H9 (cell line): ENCODE data around the gene MED27. TPM values are rescaled to one million over a fixed set of nuclear protein-coding genes. Genes with fewer than 3 reads are reported as not detected.

ENCODE experiments used
- DNase-seq: peaks from one replicate; pipeline ENCODE4 v3.0.0-alpha.2; 2017
- H2AFZ ChIP-seq: one replicate; pipeline ENCODE4 v1.6.1; 2013; ENCODE audit warnings: mild to moderate bottlenecking, low read length, control low read depth, moderate library complexity
- H2AK5ac ChIP-seq: 2 replicates; pipeline ENCODE4 v1.6.1; 2013; ENCODE audit warnings: low read length, control low read depth, mixed read lengths; ENCODE audit not compliant: insufficient read length
- H2BK120ac ChIP-seq: one replicate; pipeline ENCODE4 v1.6.1; 2013; ENCODE audit warnings: low read depth, mild to moderate bottlenecking, low read length, control low read depth, inconsistent platforms; ENCODE audit not compliant: poor library complexity, severe bottlenecking
- H2BK12ac ChIP-seq: 2 replicates; pipeline ENCODE4 v1.6.1; 2013; ENCODE audit warnings: low read length, control low read depth, mixed read lengths, low read depth; ENCODE audit not compliant: insufficient read length
- H2BK15ac ChIP-seq: 2 replicates; pipeline ENCODE4 v1.6.1; 2013; ENCODE audit warnings: low read depth, low read length, control low read depth
- H2BK20ac ChIP-seq: one replicate; pipeline ENCODE4 v1.6.1; 2013; ENCODE audit warnings: low read depth, mild to moderate bottlenecking, low read length, control low read depth, inconsistent platforms; ENCODE audit not compliant: poor library complexity, severe bottlenecking
- H2BK5ac ChIP-seq: 2 replicates; pipeline ENCODE4 v1.6.1; 2013; ENCODE audit warnings: low read length, control low read depth, mixed read lengths; ENCODE audit not compliant: insufficient read length
- H3K14ac ChIP-seq: 2 replicates; pipeline ENCODE4 v1.6.1; 2013; ENCODE audit warnings: low read length, control low read depth; ENCODE audit not compliant: insufficient read depth
- H3K18ac ChIP-seq: 2 replicates; pipeline ENCODE4 v1.6.1; 2013; ENCODE audit warnings: low read depth, mild to moderate bottlenecking, mixed read lengths, low read length, control low read depth; ENCODE audit not compliant: insufficient read length
- H3K23ac ChIP-seq: 2 replicates; pipeline ENCODE4 v1.6.1; 2013; ENCODE audit warnings: low read length, control low read depth, mixed read lengths, low read depth; ENCODE audit not compliant: insufficient read length
- H3K23me2 ChIP-seq: 2 replicates; pipeline ENCODE4 v1.6.1; 2013; ENCODE audit warnings: low read depth, mild to moderate bottlenecking, mixed read lengths, low read length, control low read depth; ENCODE audit not compliant: insufficient read length, poor library complexity, severe bottlenecking
- H3K27ac ChIP-seq: 2 replicates; pipeline ENCODE4 v1.5.1; 2013; ENCODE audit warnings: low read length, control low read depth, mixed read lengths, low read depth; ENCODE audit not compliant: insufficient read length
- H3K27me3 ChIP-seq: 2 replicates; pipeline ENCODE4 v1.6.1; 2013; ENCODE audit warnings: low read length, control low read depth, inconsistent platforms; ENCODE audit not compliant: insufficient read depth
- H3K4ac ChIP-seq: 2 replicates; pipeline ENCODE4 v1.6.1; 2013; ENCODE audit warnings: low read depth, mild to moderate bottlenecking, control low read depth, inconsistent platforms, low read length, moderate library complexity
- H3K4me1 ChIP-seq: 2 replicates; pipeline ENCODE4 v1.6.1; 2013; ENCODE audit warnings: low read length, control low read depth, inconsistent platforms; ENCODE audit not compliant: insufficient read depth
- H3K4me2 ChIP-seq: 2 replicates; pipeline ENCODE4 v1.6.1; 2013; ENCODE audit warnings: low read length, control low read depth, mixed read lengths; ENCODE audit not compliant: insufficient read length, insufficient read depth
- H3K56ac ChIP-seq: 2 replicates; pipeline ENCODE4 v1.6.1; 2013; ENCODE audit warnings: low read depth, mild to moderate bottlenecking, mixed read lengths, low read length, control low read depth; ENCODE audit not compliant: insufficient read length
- H3K79me1 ChIP-seq: 2 replicates; pipeline ENCODE4 v1.6.1; 2013; ENCODE audit warnings: low read depth, mild to moderate bottlenecking, moderate library complexity, low read length, control low read depth, inconsistent platforms; ENCODE audit not compliant: insufficient read depth, poor library complexity, severe bottlenecking
- H3K79me2 ChIP-seq: 2 replicates; pipeline ENCODE4 v1.6.1; 2013; ENCODE audit warnings: low read length, control low read depth, inconsistent platforms; ENCODE audit not compliant: insufficient read depth
- H3K9ac ChIP-seq: 2 replicates; pipeline ENCODE4 v1.6.1; 2013; ENCODE audit warnings: low read length, control low read depth, mixed read lengths; ENCODE audit not compliant: insufficient read length; ENCODE audit errors: extremely low read depth
- H3K9me3 ChIP-seq: one replicate; pipeline ENCODE4 v1.6.1; 2013; ENCODE audit warnings: low read depth, low read length, inconsistent platforms; ENCODE audit not compliant: control insufficient read depth
- H3T11ph ChIP-seq: one replicate; pipeline ENCODE4 v1.6.1; 2013; ENCODE audit warnings: mild to moderate bottlenecking, low read length, control low read depth, inconsistent platforms
- H4K20me1 ChIP-seq: one replicate; pipeline ENCODE4 v1.6.1; 2013; ENCODE audit not compliant: control insufficient read depth, insufficient read length, insufficient read depth
- H4K5ac ChIP-seq: 2 replicates; pipeline ENCODE4 v1.6.1; 2013; ENCODE audit warnings: low read depth, mild to moderate bottlenecking, mixed read lengths, low read length, control low read depth; ENCODE audit not compliant: insufficient read length
- H4K8ac ChIP-seq: replicated peaks from 2 replicates; pipeline ENCODE4 v1.6.1; 2013; ENCODE audit warnings: low read length, control low read depth, mixed read lengths, low read depth; ENCODE audit not compliant: insufficient read length
- H4K91ac ChIP-seq: 2 replicates; pipeline ENCODE4 v1.6.1; 2013; ENCODE audit warnings: low read depth, mild to moderate bottlenecking, moderate library complexity, mixed read lengths, low read length, control low read depth; ENCODE audit not compliant: insufficient read length
- H3K27ac Mint-ChIP-seq, 3 experiments: 2 replicates in 2 of 3; 3 replicates in 1 of 3; pipeline ENCODE4 v1.8.0; 2020 to 2021; ENCODE audit warnings: mixed read lengths in 3 of 3, mild to moderate bottlenecking in 1 of 3, moderate library complexity in 1 of 3
- H3K27me3 Mint-ChIP-seq: 2 replicates; pipeline ENCODE4 v1.8.0; 2021; ENCODE audit warnings: low read depth, mild to moderate bottlenecking, moderate library complexity, mixed read lengths
- H3K36me3 Mint-ChIP-seq, 3 experiments: 2 replicates in 2 of 3; 3 replicates in 1 of 3; pipeline ENCODE4 v1.8.0; 2020 to 2021; ENCODE audit warnings: low read depth in 3 of 3, mixed read lengths in 3 of 3; ENCODE audit not compliant: insufficient read depth in 1 of 3
- H3K4me1 Mint-ChIP-seq, 2 experiments: 2 replicates each; pipeline ENCODE4 v1.8.0; 2020; ENCODE audit warnings: mixed read lengths in 2 of 2
- H3K4me3 Mint-ChIP-seq, 2 experiments: 2 replicates in 1 of 2; 3 replicates in 1 of 2; pipeline ENCODE4 v1.8.0; 2020 to 2021; ENCODE audit warnings: mild to moderate bottlenecking in 2 of 2, mixed read lengths in 2 of 2, moderate library complexity in 1 of 2
- H3K9me3 Mint-ChIP-seq, 2 experiments: 2 replicates in 1 of 2; 3 replicates in 1 of 2; pipeline ENCODE4 v1.8.0; 2020; ENCODE audit warnings: mild to moderate bottlenecking in 2 of 2, mixed read lengths in 2 of 2, moderate library complexity in 1 of 2
- WGBS: extraction: QIAGEN DNeasy Blood & Tissue Kit; methylation state at CpG from one replicate; pipeline ENCODE4 v1.1.7; 2013; ENCODE audit warnings: missing lambda C conversion rate, low lambda C conversion rate, mixed read lengths; ENCODE audit not compliant: insufficient read length; ENCODE audit errors: extremely low coverage; 5-methylcytosine and 5-hydroxymethylcytosine counted together
- total RNA-seq: library from RNA; stranded (reverse); gene quantifications from 2 replicates; pipeline ENCODE4 v1.2.1, GENCODE V29; 2021
- TF ChIP-seq, protein P1 (sequence below): fragments of 200-600 bp; sonication (generic); conservative IDR thresholded peaks from 3 replicates; pipeline ENCODE4 v1.8.0; 2021; ENCODE audit warnings: antibody characterized with exemption, mild to moderate bottlenecking

MED27 gene
- total RNA-seq, 1 experiment from 2014 or later = 33.5 TPM

DNA sequence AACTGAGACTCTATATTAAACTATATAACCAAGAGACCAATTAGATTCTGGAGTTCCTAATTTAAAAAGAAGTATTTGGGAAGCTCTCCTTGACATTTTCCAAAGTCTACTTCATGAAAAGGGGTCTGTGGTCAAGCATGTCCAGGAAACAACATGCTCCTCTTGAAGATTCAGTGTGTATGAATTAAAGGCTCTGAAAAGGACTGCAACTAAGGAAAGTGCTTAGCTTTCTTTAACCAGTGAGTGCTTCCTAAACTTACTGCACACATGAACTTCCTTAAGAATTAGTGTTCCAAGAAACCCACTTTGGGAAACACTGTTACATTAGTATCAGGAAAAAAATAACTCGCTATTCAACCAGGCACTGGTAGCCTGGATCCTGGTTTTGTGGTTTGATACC lies 167.6 kb downstream of the MED27 start:
- Histone ChIP-seq H3K23me2 (no peaks in the 10 kb centered on the region), H4K91ac (no peak overlapping the region), H4K5ac (no peak overlapping the region), H2AFZ (no peak overlapping the region), H2BK15ac (no peak overlapping the region), H2BK5ac (no peak overlapping the region), H3K23ac (no peak overlapping the region), H3K27ac (no peak overlapping the region), H3K4ac (no peak overlapping the region), H2BK120ac (no peak overlapping the region), H3K9me3 (no peaks in the 10 kb centered on the region), H3K14ac (no peak overlapping the region), H3K18ac (no peak overlapping the region), H3K4me1 (peaks cover 5% of the 10 kb centered on the region; the same call in 1 of the 2 replicates), H2AK5ac (no peak overlapping the region), H3K79me2 (peaks cover 2% of the 10 kb centered on the region; the same call in 1 of the 2 replicates), H3K9ac (no peak overlapping the region), H2BK12ac (no peak overlapping the region), H3T11ph (no peak overlapping the region), H3K56ac (no peak overlapping the region), H3K4me2 (no peak overlapping the region), H3K27me3 (no peaks in the 10 kb centered on the region), H3K79me1 (no peaks in the 10 kb centered on the region), H4K8ac (no peak overlapping the region), H2BK20ac (no peak overlapping the region), H4K20me1 (no peaks in the 10 kb centered on the region)
- Mint-ChIP-seq H3K9me3 (peaks cover 5 to 6% of the 10 kb centered on the region in 2 experiments; a peak in 4 of 5 replicates), H3K4me1 (peaks cover 11 to 20% of the 10 kb centered on the region in 2 experiments), H3K27ac (no peak overlapping the region; a peak in 1 of 7 replicates), H3K36me3 (peaks cover 3 to 7% (median 5%) of the 10 kb centered on the region in 3 experiments), H3K27me3 (peaks cover 1% of the 10 kb centered on the region; the same call in 1 of the 2 replicates), H3K4me3 (no peak overlapping the region)
- no CpG with 5 or more reads among the region's 1 CpG for WGBS
- TF ChIP-seq, protein P1, sequence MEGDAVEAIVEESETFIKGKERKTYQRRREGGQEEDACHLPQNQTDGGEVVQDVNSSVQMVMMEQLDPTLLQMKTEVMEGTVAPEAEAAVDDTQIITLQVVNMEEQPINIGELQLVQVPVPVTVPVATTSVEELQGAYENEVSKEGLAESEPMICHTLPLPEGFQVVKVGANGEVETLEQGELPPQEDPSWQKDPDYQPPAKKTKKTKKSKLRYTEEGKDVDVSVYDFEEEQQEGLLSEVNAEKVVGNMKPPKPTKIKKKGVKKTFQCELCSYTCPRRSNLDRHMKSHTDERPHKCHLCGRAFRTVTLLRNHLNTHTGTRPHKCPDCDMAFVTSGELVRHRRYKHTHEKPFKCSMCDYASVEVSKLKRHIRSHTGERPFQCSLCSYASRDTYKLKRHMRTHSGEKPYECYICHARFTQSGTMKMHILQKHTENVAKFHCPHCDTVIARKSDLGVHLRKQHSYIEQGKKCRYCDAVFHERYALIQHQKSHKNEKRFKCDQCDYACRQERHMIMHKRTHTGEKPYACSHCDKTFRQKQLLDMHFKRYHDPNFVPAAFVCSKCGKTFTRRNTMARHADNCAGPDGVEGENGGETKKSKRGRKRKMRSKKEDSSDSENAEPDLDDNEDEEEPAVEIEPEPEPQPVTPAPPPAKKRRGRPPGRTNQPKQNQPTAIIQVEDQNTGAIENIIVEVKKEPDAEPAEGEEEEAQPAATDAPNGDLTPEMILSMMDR = no peak
- DNase-seq = no peak
